HEK293 (cell line): ENCODE measurements around the gene ZNF782.

Experiments
- CTCF ChIA-PET: fragments of 350-600 bp; formaldehyde crosslinking; extraction: SDS; loops from one replicate; lab custom pipeline; 2021; ENCODE audit warnings: antibody characterized with exemption; lab: Yijun Ruan, JAX
- POLR2A ChIA-PET: fragments of 300-600 bp; formaldehyde crosslinking; extraction: SDS; loops from one replicate; lab custom pipeline; 2020; ENCODE audit warnings: antibody characterized with exemption, inconsistent platforms; lab: Yijun Ruan, JAX
- H3K27ac ChIP-seq: fragments of 200-500 bp; sonication (Bioruptor generic); 2 replicates; pipeline ENCODE4 v1.5.1; 2014; ENCODE audit warnings: low read depth, low read length, control low read depth, inconsistent platforms; ENCODE audit errors: extremely low read depth
- H3K36me3 ChIP-seq, 2 experiments: fragments of 200-500 bp in 1 of 2; sonication (Bioruptor generic) in 1 of 2; 1 replicate in 1 of 2; 2 replicates in 1 of 2; pipeline ENCODE4 v1.5.1; 2014 to 2017; ENCODE audit warnings: inconsistent platforms in 2 of 2, low read length in 2 of 2; ENCODE audit not compliant: control insufficient read depth in 2 of 2, insufficient read depth in 1 of 2
- H3K4me1 ChIP-seq: fragments of 200-500 bp; sonication (Bioruptor generic); 2 replicates; pipeline ENCODE4 v1.5.1; 2014; ENCODE audit warnings: mild to moderate bottlenecking, low read length, inconsistent platforms; ENCODE audit not compliant: control insufficient read depth, insufficient read depth
- H3K4me3 ChIP-seq: 2 replicates; pipeline ENCODE4 v1.5.1; 2011; ENCODE audit warnings: low read depth, mild to moderate bottlenecking, control low read depth, low read length, moderate library complexity
- H3K9me3 ChIP-seq: fragments of 200-500 bp; sonication (Bioruptor generic); 2 replicates; pipeline ENCODE4 v1.5.1; 2014; ENCODE audit warnings: low read depth, low read length, inconsistent platforms; ENCODE audit not compliant: control insufficient read depth, insufficient read depth
- FEZF1 ChIP-seq: fragments of 450-650 bp; formaldehyde crosslinking; IDR thresholded peaks from 2 replicates; pipeline ENCODE4 v1.5.1; 2016; ENCODE audit warnings: missing biosample characterization, missing genetic modification characterization
- TRIM28 ChIP-seq: IDR thresholded peaks from 2 replicates; pipeline ENCODE4 v1.6.1; 2011; ENCODE audit warnings: low read length, control low read depth, borderline replicate concordance
- ZBTB21 ChIP-seq: fragments of 450-650 bp; formaldehyde crosslinking; IDR thresholded peaks from 2 replicates; pipeline ENCODE4 v1.5.1; 2017; ENCODE audit warnings: missing biosample characterization, missing genetic modification characterization
- ZBTB48 ChIP-seq: fragments of 450-650 bp; formaldehyde crosslinking; IDR thresholded peaks from 2 replicates; pipeline ENCODE4 v1.5.1; 2016; ENCODE audit warnings: missing biosample characterization, missing genetic modification characterization
- ZEB2 ChIP-seq: fragments of 450-650 bp; formaldehyde crosslinking; IDR thresholded peaks from 2 replicates; pipeline ENCODE4 v1.5.1; 2016; ENCODE audit warnings: missing biosample characterization, missing genetic modification characterization
- ZNF335 ChIP-seq: fragments of 450-650 bp; formaldehyde crosslinking; conservative IDR thresholded peaks from 2 replicates; pipeline ENCODE4 v1.5.1; 2016; ENCODE audit warnings: missing biosample characterization, missing genetic modification characterization
- ZNF394 ChIP-seq: fragments of 450-650 bp; formaldehyde crosslinking; IDR thresholded peaks from 2 replicates; pipeline ENCODE4 v1.5.1; 2016; ENCODE audit warnings: missing biosample characterization, missing genetic modification characterization, mild to moderate bottlenecking, moderate library complexity, borderline replicate concordance
- ZNF473 ChIP-seq: fragments of 450-650 bp; formaldehyde crosslinking; IDR thresholded peaks from 2 replicates; pipeline ENCODE4 v1.5.1; 2017; ENCODE audit warnings: missing biosample characterization, missing genetic modification characterization
- ZNF48 ChIP-seq: fragments of 450-650 bp; formaldehyde crosslinking; IDR thresholded peaks from 2 replicates; pipeline ENCODE4 v1.5.1; 2016; ENCODE audit warnings: missing biosample characterization, missing genetic modification characterization
- ZNF514 ChIP-seq: fragments of 450-650 bp; formaldehyde crosslinking; IDR thresholded peaks from 2 replicates; pipeline ENCODE4 v1.5.1; 2016; ENCODE audit warnings: missing biosample characterization, missing genetic modification characterization
- ZNF521 ChIP-seq: fragments of 450-650 bp; formaldehyde crosslinking; IDR thresholded peaks from 2 replicates; pipeline ENCODE4 v1.5.1; 2017; ENCODE audit warnings: missing biosample characterization, mild to moderate bottlenecking, missing genetic modification characterization
- ZNF654 ChIP-seq: fragments of 450-650 bp; formaldehyde crosslinking; IDR thresholded peaks from 2 replicates; pipeline ENCODE4 v1.5.1; 2016; ENCODE audit warnings: low read depth, missing biosample characterization, missing genetic modification characterization
- ZNF660 ChIP-seq: fragments of 450-650 bp; IDR thresholded peaks from 2 replicates; pipeline ENCODE4 v1.5.1; 2018; ENCODE audit warnings: missing biosample characterization, mild to moderate bottlenecking, missing genetic modification characterization
- ZNF791 ChIP-seq: fragments of 450-650 bp; formaldehyde crosslinking; IDR thresholded peaks from 2 replicates; pipeline ENCODE4 v1.5.1; 2016; ENCODE audit warnings: missing biosample characterization, missing genetic modification characterization
- TF ChIP-seq, protein P1 (sequence below): fragments of 450-650 bp; formaldehyde crosslinking; IDR thresholded peaks from 2 replicates; pipeline ENCODE4 v1.5.1; 2016; ENCODE audit warnings: missing biosample characterization, missing genetic modification characterization
- TF ChIP-seq, protein P2 (sequence below): fragments of 450-650 bp; formaldehyde crosslinking; IDR thresholded peaks from 2 replicates; pipeline ENCODE4 v1.5.1; 2016; ENCODE audit warnings: missing biosample characterization, missing genetic modification characterization
- TF ChIP-seq, protein P3 (sequence below): fragments of 450-650 bp; formaldehyde crosslinking; IDR thresholded peaks from 2 replicates; pipeline ENCODE4 v1.5.1; 2016; ENCODE audit warnings: missing biosample characterization, missing genetic modification characterization
- TF ChIP-seq, protein P4 (sequence below): fragments of 450-650 bp; formaldehyde crosslinking; IDR thresholded peaks from 2 replicates; pipeline ENCODE4 v1.5.1; 2017; ENCODE audit warnings: missing biosample characterization, missing genetic modification characterization

Gene ZNF782

DNA sequence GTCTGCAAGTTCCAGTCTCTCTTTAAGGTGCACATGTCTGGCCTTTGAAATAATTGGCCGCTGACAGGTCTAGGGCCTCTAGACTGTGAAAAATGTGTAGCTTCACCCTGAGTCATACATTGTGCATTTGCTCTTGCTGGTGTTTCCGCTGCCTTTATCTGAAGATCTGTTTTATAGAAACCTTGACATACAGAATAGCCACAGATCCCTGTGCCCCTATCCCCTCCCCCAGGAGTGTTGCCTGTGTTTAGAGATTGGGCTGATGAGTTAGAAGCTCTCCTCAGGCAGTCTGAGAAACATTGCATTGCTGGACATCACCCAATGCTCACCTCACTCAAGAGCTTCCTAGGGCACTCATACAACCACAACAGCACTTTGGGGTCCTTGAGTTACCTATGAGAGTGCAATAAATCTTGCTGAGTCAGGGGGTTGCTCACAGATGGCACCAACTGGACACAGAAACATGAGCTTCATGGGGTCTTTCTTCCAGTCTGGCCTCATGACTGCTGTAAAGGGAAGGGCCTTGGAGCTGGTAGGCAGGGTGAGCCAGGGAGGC lies 3.8 kb upstream of the ZNF782 start:
- Histone ChIP-seq H3K9me3 (no peaks in the 10 kb centered on the region), H3K4me1 (no peaks in the 10 kb centered on the region), H3K4me3 (no peak overlapping the region), H3K27ac (no peak overlapping the region), H3K36me3 (no peaks in the 10 kb centered on the region)
- TF ChIP-seq ZBTB48 (peak; percentile 67; the same call in 1 of the 2 replicates), ZNF335 (tag by site-specific recombination) (peak; percentile 36), ZNF514 (no peak), FEZF1 (tag by site-specific recombination) (peak; percentile 50; the same call in 1 of the 2 replicates), ZNF473 (tag by site-specific recombination) (no peak)
- ChIA-PET CTCF (interaction anchor here (0.9 to 5.7 kb wide), 11 partner anchors 13 to 757 kb away, joined by 3 to 67 read pairs (median 11); no protein-coding TSS in a partner anchor), POLR2A (interaction anchor here (0.5 to 1.6 kb wide), 2 partner anchors 17 to 231 kb away, joined by 3 to 7 read pairs; no protein-coding TSS in a partner anchor)

DNA sequence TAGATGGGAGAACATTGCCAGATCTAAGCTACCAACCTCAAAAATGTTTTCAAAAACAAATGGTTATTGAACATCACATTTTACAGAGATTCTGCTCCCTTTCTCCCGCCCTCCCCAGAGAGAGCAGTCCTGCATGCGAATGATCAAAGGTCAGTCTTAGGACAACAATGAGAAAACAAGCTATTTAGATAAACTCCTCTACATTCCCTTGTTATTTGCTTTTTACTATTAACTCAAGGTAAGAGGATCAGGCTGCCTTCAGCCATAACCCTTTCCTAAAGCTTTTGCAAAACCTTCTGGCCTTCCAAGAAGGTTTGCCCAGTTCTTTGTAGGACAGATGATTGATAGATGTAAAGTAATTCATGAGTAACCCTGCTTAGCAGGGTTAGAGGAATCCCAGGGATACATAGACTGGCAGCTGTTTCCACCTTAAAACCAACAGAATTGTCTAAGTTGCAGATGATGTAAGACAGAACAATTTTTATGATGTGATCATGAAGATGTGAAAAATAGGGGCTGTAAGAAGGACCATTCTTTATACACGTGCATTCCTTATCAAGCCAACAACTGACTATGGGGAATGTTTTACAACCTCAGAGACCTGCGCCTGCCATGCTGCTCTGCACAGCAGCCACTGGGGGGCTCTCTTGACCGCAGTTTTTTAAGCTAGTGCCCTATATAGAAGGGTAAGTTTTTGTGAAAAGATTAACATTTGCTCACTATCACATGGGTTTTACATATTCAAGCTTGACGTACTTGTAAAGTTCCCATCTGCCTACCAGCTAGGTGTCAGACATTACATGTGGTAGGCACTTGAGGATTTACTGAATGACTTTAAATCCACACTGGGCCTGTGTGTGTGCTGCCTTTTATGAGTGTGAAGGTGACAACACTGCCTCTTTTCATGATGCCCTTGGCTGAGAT lies 2.3 kb upstream of the ZNF782 start:
- ChIA-PET CTCF (interaction anchor here (0.6 to 5.7 kb wide), 59 partner anchors 8 to 1066 kb away, joined by 3 to 67 read pairs (median 4); partner anchors contain the start of gene CTSV), POLR2A (interaction anchor here (0.6 to 1.1 kb wide), 2 partner anchors 55 to 183 kb away, joined by 4 read pairs; partner anchors contain the start of gene CTSV)
- no peaks in the 10 kb centered on the region for H3K9me3 ChIP-seq
- no peak overlapping the region for H3K4me3 ChIP-seq
- peaks cover 0 to 8% of the 10 kb centered on the region in 2 experiments; a peak in 1 of 3 replicates for H3K36me3 ChIP-seq
- H3K4me1 ChIP-seq: no peaks in the 10 kb centered on the region
- H3K27ac ChIP-seq: no peak overlapping the region
- TF ChIP-seq ZNF654 (tag by site-specific recombination) (peak; percentile 89), ZNF660 (peak; percentile 30; the same call in 1 of the 2 replicates), ZNF48 (tag by site-specific recombination) (no peak), ZEB2 (tag by site-specific recombination) (0 out of 2 replicates have a peak, but pooled peaks have one; percentile 17), ZNF791 (no peak)
- TF ChIP-seq, protein P1, sequence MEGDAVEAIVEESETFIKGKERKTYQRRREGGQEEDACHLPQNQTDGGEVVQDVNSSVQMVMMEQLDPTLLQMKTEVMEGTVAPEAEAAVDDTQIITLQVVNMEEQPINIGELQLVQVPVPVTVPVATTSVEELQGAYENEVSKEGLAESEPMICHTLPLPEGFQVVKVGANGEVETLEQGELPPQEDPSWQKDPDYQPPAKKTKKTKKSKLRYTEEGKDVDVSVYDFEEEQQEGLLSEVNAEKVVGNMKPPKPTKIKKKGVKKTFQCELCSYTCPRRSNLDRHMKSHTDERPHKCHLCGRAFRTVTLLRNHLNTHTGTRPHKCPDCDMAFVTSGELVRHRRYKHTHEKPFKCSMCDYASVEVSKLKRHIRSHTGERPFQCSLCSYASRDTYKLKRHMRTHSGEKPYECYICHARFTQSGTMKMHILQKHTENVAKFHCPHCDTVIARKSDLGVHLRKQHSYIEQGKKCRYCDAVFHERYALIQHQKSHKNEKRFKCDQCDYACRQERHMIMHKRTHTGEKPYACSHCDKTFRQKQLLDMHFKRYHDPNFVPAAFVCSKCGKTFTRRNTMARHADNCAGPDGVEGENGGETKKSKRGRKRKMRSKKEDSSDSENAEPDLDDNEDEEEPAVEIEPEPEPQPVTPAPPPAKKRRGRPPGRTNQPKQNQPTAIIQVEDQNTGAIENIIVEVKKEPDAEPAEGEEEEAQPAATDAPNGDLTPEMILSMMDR (tag by site-specific recombination): peak; percentile 29; the same call in 1 of the 2 replicates

DNA sequence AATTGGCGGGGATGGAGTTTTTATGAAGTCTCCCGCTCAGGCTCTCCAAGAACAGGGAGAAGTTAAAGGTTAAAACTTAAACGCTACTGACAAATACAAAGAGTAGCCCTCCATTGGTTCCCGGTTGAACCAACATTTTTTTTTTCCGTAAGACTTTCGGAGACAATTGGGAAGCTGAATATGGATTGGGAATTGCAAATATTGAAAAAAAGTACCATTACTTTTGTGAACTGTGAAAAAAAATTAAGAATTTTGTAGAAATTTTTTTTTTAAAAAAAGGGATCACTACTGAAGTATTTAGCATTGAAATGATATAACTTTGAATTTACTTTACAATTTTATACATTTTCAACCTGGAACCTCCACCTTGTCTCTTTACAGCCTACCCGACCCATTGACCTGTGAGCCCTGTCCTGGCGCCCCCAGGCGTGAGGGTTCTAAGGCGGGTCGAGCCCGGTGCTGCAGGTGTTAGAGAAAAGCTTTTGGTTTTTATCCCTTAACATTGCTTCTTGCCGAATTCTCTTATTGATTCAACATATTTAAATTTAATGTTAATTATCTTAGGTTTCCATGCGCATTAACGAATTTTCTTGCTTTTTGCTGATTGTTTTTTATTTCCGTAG lies 448 bp upstream of the ZNF782 start:
- peak overlapping the region; percentile 84 for H3K4me3 ChIP-seq
- POLR2A ChIA-PET: interaction anchor here (0.6 to 2.0 kb wide), 8 partner anchors 9 to 905 kb away, joined by 3 to 15 read pairs (median 3); partner anchors contain the start of genes CTSV, NCBP1 and TSTD2
- H3K9me3 ChIP-seq: no peaks in the 10 kb centered on the region
- no peak overlapping the region for H3K27ac ChIP-seq
- H3K4me1 ChIP-seq: no peaks in the 10 kb centered on the region
- CTCF ChIA-PET: interaction anchor here (0.6 to 5.7 kb wide), 15 partner anchors 8 to 1327 kb away, joined by 3 to 67 read pairs (median 3); no protein-coding TSS in a partner anchor
- peaks cover 0 to 14% of the 10 kb centered on the region in 2 experiments; a peak in 1 of 3 replicates for H3K36me3 ChIP-seq
- TF ChIP-seq ZNF660: no peak
- TF ChIP-seq ZBTB21 (tag by site-specific recombination): no peak
- TF ChIP-seq ZEB2 (tag by site-specific recombination): no peak
- TF ChIP-seq, protein P2, sequence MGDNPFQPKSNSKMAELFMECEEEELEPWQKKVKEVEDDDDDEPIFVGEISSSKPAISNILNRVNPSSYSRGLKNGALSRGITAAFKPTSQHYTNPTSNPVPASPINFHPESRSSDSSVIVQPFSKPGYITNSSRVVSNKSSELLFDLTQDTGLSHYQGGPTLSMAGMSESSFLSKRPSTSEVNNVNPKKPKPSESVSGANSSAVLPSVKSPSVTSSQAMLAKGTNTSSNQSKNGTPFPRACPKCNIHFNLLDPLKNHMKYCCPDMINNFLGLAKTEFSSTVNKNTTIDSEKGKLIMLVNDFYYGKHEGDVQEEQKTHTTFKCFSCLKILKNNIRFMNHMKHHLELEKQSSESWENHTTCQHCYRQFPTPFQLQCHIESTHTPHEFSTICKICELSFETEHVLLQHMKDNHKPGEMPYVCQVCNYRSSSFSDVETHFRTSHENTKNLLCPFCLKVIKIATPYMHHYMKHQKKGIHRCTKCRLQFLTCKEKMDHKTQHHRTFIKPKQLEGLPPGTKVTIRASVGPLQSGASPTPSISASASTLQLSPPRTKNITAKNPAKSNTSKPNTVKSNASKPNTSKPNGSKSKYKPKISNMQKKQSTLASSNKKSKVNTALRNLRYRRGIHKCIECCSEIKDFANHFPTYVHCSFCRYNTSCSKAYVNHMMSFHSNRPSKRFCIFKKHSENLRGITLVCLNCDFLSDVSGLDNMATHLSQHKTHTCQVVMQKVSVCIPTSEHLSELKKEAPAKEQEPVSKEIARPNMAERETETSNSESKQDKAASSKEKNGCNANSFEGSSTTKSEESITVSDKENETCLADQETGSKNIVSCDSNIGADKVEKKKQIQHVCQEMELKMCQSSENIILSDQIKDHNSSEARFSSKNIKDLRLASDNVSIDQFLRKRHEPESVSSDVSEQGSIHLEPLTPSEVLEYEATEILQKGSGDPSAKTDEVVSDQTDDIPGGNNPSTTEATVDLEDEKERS: no peak
- no peak for TF ChIP-seq ZNF394
- TF ChIP-seq ZNF521 (tag by site-specific recombination): no peak
- TF ChIP-seq, protein P3, sequence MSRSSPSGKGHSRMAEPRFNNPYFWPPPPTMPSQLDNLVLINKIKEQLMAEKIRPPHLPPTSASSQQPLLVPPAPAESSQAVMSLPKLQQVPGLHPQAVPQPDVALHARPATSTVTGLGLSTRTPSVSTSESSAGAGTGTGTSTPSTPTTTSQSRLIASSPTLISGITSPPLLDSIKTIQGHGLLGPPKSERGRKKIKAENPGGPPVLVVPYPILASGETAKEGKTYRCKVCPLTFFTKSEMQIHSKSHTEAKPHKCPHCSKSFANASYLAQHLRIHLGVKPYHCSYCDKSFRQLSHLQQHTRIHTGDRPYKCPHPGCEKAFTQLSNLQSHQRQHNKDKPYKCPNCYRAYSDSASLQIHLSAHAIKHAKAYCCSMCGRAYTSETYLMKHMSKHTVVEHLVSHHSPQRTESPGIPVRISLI (tag by site-specific recombination): peak; percentile 66; the same call in 1 of the 2 replicates
- no peak for TF ChIP-seq TRIM28
- TF ChIP-seq, protein P4, sequence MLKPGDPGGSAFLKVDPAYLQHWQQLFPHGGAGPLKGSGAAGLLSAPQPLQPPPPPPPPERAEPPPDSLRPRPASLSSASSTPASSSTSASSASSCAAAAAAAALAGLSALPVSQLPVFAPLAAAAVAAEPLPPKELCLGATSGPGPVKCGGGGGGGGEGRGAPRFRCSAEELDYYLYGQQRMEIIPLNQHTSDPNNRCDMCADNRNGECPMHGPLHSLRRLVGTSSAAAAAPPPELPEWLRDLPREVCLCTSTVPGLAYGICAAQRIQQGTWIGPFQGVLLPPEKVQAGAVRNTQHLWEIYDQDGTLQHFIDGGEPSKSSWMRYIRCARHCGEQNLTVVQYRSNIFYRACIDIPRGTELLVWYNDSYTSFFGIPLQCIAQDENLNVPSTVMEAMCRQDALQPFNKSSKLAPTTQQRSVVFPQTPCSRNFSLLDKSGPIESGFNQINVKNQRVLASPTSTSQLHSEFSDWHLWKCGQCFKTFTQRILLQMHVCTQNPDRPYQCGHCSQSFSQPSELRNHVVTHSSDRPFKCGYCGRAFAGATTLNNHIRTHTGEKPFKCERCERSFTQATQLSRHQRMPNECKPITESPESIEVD: peak; percentile 34; the same call in 1 of the 2 replicates
- no peak for TF ChIP-seq ZNF48 (tag by site-specific recombination)
- TF ChIP-seq, all 188 proteins: peak for 2
